CD14-positive monocyte (primary cell): ENCODE data around the gene STX12. TPM values are rescaled to one million over a fixed set of nuclear protein-coding genes. Genes with fewer than 3 reads are reported as not detected.
A peak's percentile ranks its signal among the peaks of the same experiment; 100 is the strongest.
"Not testable (repeated sequence)": the region's sequence is repeated elsewhere in the genome, so short reads cannot be mapped to it uniquely, and the experiment has no call there.

Experiments
- DNase-seq, 3 donors: peaks; one replicate each; pipeline ENCODE4 v3.0.0-alpha.2; 2011 to 2022
- H2AFZ ChIP-seq: 2 replicates; pipeline ENCODE4 v1.6.0; 2012; ENCODE audit warnings: mild to moderate bottlenecking, low read depth, low read length, inconsistent platforms; ENCODE audit not compliant: insufficient read depth, poor library complexity, severe bottlenecking
- H3K27ac ChIP-seq, 2 donors: 1 replicate in 1 of 2; 2 replicates in 1 of 2; pipeline ENCODE4 v1.5.1; 2012 to 2013; ENCODE audit warnings: low read length in 2 of 2, control low read depth in 1 of 2, inconsistent platforms in 1 of 2, low read depth in 1 of 2, mild to moderate bottlenecking in 1 of 2
- H3K27me3 ChIP-seq, 2 donors: one replicate each; pipeline versions ENCODE4 v1.6.0 to v1.6.1; 2011 to 2013; ENCODE audit warnings: low read length in 2 of 2; ENCODE audit not compliant: control insufficient read depth in 2 of 2, insufficient read depth in 2 of 2
- H3K36me3 ChIP-seq, 2 donors: replicated peaks in 1 of 2; 1 replicate in 1 of 2; 2 replicates in 1 of 2; pipeline versions ENCODE4 v1.5.1 to v1.6.1; 2012 to 2013; ENCODE audit warnings: low read length in 2 of 2, control low read depth in 1 of 2, inconsistent platforms in 1 of 2, mild to moderate bottlenecking in 1 of 2; ENCODE audit not compliant: insufficient read depth in 2 of 2, control insufficient read depth in 1 of 2
- H3K4me1 ChIP-seq, 2 donors: 1 replicate in 1 of 2; 2 replicates in 1 of 2; pipeline versions ENCODE4 v1.5.1 to v1.6.1; 2012 to 2013; ENCODE audit warnings: low read length in 2 of 2, control low read depth in 1 of 2, inconsistent platforms in 1 of 2, mild to moderate bottlenecking in 1 of 2, moderate library complexity in 1 of 2; ENCODE audit not compliant: insufficient read depth in 2 of 2, control insufficient read depth in 1 of 2
- H3K4me2 ChIP-seq: replicated peaks from 2 replicates; pipeline ENCODE3; 2012; ENCODE audit warnings: low read length, moderate library complexity, mild to moderate bottlenecking; ENCODE audit not compliant: poor library complexity, severe bottlenecking; ENCODE audit errors: extremely low read depth
- H3K4me3 ChIP-seq, 3 experiments: fragments of 200-600 bp in 1 of 3; sonication (generic) in 1 of 3; replicated peaks in 1 of 3; 1 replicate in 2 of 3; 2 replicates in 1 of 3; pipeline ENCODE4 v1.5.1; 2011 to 2013; ENCODE audit warnings: low read length in 3 of 3, mild to moderate bottlenecking in 3 of 3, control low read depth in 2 of 3, low read depth in 2 of 3, inconsistent platforms in 1 of 3, moderate library complexity in 1 of 3
- H3K79me2 ChIP-seq: 2 replicates; pipeline ENCODE4 v1.6.0; 2012; ENCODE audit warnings: mild to moderate bottlenecking, control low read depth, inconsistent platforms, low read length, moderate library complexity; ENCODE audit not compliant: insufficient read depth
- H3K9ac ChIP-seq: 2 replicates; pipeline ENCODE4 v1.6.0; 2017; ENCODE audit warnings: low read length, mild to moderate bottlenecking; ENCODE audit not compliant: insufficient read depth, poor library complexity, severe bottlenecking
- H3K9me3 ChIP-seq, 2 donors: replicated peaks in 1 of 2; 1 replicate in 1 of 2; 2 replicates in 1 of 2; pipeline versions ENCODE4 v1.5.1 to v1.6.1; 2012 to 2013; ENCODE audit warnings: low read length in 2 of 2, control low read depth in 1 of 2; ENCODE audit not compliant: control insufficient read depth in 1 of 2, insufficient read depth in 1 of 2
- H4K20me1 ChIP-seq: 2 replicates; pipeline ENCODE4 v1.6.0; 2012; ENCODE audit warnings: mild to moderate bottlenecking, low read length, control low read depth, moderate library complexity; ENCODE audit not compliant: insufficient read depth
- H3K27ac Mint-ChIP-seq, 7 donors: one replicate each; pipeline ENCODE4 v1.8.0; 2020; ENCODE audit warnings: mild to moderate bottlenecking in 7 of 7, mixed read lengths in 7 of 7, moderate library complexity in 6 of 7, inconsistent platforms in 2 of 7
- H3K27me3 Mint-ChIP-seq, 3 donors: one replicate each; pipeline ENCODE4 v1.8.0; 2021 to 2022; ENCODE audit warnings: low read depth in 3 of 3, mild to moderate bottlenecking in 3 of 3, mixed read lengths in 3 of 3, moderate library complexity in 3 of 3, inconsistent platforms in 1 of 3
- H3K36me3 Mint-ChIP-seq, 2 donors: one replicate each; pipeline ENCODE4 v1.8.0; 2020; ENCODE audit warnings: mixed read lengths in 2 of 2, inconsistent platforms in 1 of 2, mild to moderate bottlenecking in 1 of 2
- H3K4me1 Mint-ChIP-seq: one replicate; pipeline ENCODE4 v1.8.0; 2020; ENCODE audit warnings: mild to moderate bottlenecking, mixed read lengths
- H3K4me3 Mint-ChIP-seq, 2 donors: one replicate each; pipeline ENCODE4 v1.8.0; 2020; ENCODE audit warnings: mild to moderate bottlenecking in 2 of 2, mixed read lengths in 2 of 2, moderate library complexity in 1 of 2
- H3K9me3 Mint-ChIP-seq, 7 donors: one replicate each; pipeline ENCODE4 v1.8.0; 2020 to 2022; ENCODE audit warnings: mixed read lengths in 7 of 7, mild to moderate bottlenecking in 6 of 7, moderate library complexity in 6 of 7, inconsistent platforms in 2 of 7
- CTCF ChIP-seq: fragments of 200-600 bp; IDR thresholded peaks from one replicate; pipeline ENCODE4 v1.8.0; 2022; ENCODE audit warnings: antibody characterized with exemption, mild to moderate bottlenecking
- WGBS: methylation state at CpG from one replicate; pipeline ENCODE4 v1.1.5; 2013; ENCODE audit warnings: missing lambda C conversion rate; ENCODE audit not compliant: insufficient coverage; 5-methylcytosine and 5-hydroxymethylcytosine counted together
- intact Hi-C, 2 donors: fragments of 100-400 bp; cut with micrococcal nuclease; formaldehyde crosslinking; loops; one replicate each; pipeline versions ENCODE4 v1.15.0 to v1.15.1; 2023
- polyA plus RNA-seq, 3 donors: library from polyadenylated mRNA; depleted of rRNA in 1 of 3; unstranded in 2 of 3; stranded (reverse) in 1 of 3; fragments of 300-500 nt in 2 of 3; fragments of >200 nt in 1 of 3; fragmentation: Illumina TruSeq in 2 of 3; gene quantifications; 1 replicate in 2 of 3; 2 replicates in 1 of 3; pipeline ENCODE4 v1.2.3, GENCODE V29; 2012 to 2021

Gene STX12
- polyA plus RNA-seq, 3 donors = 29.4 to 49.4 (median 36.2) TPM

- H2AFZ ChIP-seq = no peak overlapping the region
- Mint-ChIP-seq H3K4me3 (no peak overlapping the region), H3K27me3 (no peaks in the 10 kb centered on the region), H3K9me3 (peaks cover 0 to 2% (median 0%) of the 10 kb centered on the region in 7 donors), H3K27ac (peak overlapping the region in 1 of 7 donors; percentile 65), H3K4me1 (peaks cover 40% of the 10 kb centered on the region), H3K36me3 (peaks cover 8 to 10% of the 10 kb centered on the region in 2 donors)
- H3K79me2 ChIP-seq = peaks cover 19% of the 10 kb centered on the region
- H3K4me3 ChIP-seq = no peak overlapping the region
- intact Hi-C loops = loop anchor here in 1 of 2 donors (2.0 to 5.0 kb wide), 2 partner anchors 41 to 124 kb away; no protein-coding TSS in a partner anchor
- H4K20me1 ChIP-seq = peaks cover 1% of the 10 kb centered on the region
- no peak overlapping the region for H3K9ac ChIP-seq
- H3K4me1 ChIP-seq = peaks cover 34 to 38% of the 10 kb centered on the region in 2 donors
- no peak overlapping the region for H3K27ac ChIP-seq
- H3K27me3 ChIP-seq = no peaks in the 10 kb centered on the region
- peaks cover 1 to 2% of the 10 kb centered on the region in 2 donors for H3K36me3 ChIP-seq
- 89% methylated on average over 6 of the region's 12 CpGs for WGBS
- H3K4me2 ChIP-seq = no peak overlapping the region
- H3K9me3 ChIP-seq = no peaks in the 10 kb centered on the region
- no peak for DNase-seq
- TF ChIP-seq CTCF = no peak
These were observed 83.7 kb downstream of the STX12 start for GRCh38 chr1:27856561-27857343.

GRCh38 chr1:27857552-27857951 is 84.5 kb downstream of the STX12 start:
- Mint-ChIP-seq H3K27ac (peak overlapping the region in 2 of 7 donors; percentile 26 to 99), H3K4me1 (peaks cover 48% of the 10 kb centered on the region)
- not testable (repeated sequence) for H3K36me3 ChIP-seq, H3K27ac ChIP-seq, H3K4me3 ChIP-seq, H3K27me3 Mint-ChIP-seq, H3K27me3 ChIP-seq, H3K36me3 Mint-ChIP-seq, H3K9me3 Mint-ChIP-seq, H3K9me3 ChIP-seq, H3K9ac ChIP-seq, H3K4me3 Mint-ChIP-seq, DNase-seq, H3K4me2 ChIP-seq, H4K20me1 ChIP-seq
- Histone ChIP-seq H3K79me2 (peaks cover 27% of the 10 kb centered on the region), H3K4me1 (peaks cover 42 to 46% of the 10 kb centered on the region in 2 donors), H2AFZ (peak overlapping the region; percentile 70)
- 89% methylated on average over 6 of the region's 11 CpGs for WGBS
- intact Hi-C loops = loop anchor here in 1 of 2 donors (2.0 to 5.0 kb wide), 2 partner anchors 40 to 123 kb away; no protein-coding TSS in a partner anchor
